GM21526 (cell line): ENCODE data around the gene NOTCH4.

Source experiments
- ATAC-seq: cut with Tn5 transposase; IDR thresholded peaks from one replicate; pipeline ENCODE4 v1.9.1; 2021; ENCODE audit warnings: moderate library complexity; ENCODE audit not compliant: unreplicated experiment, low FRiP score

Gene NOTCH4

GRCh38 chr6:32183030-32183429 lies 40.8 kb downstream of the NOTCH4 start:
- no peak for ATAC-seq

GRCh38 chr6:32182555-32182981 lies 41.3 kb downstream of the NOTCH4 start:
- no peak for ATAC-seq

GRCh38 chr6:32181915-32182529 lies 41.8 kb downstream of the NOTCH4 start:
- ATAC-seq: no peak

GRCh38 chr6:32181148-32181702 lies 42.6 kb downstream of the NOTCH4 start:
- ATAC-seq: no peak

- no peak for ATAC-seq
Observed at GRCh38 chr6:32179766-32180405, 44.0 kb downstream of the NOTCH4 start.

GRCh38 chr6:32178547-32179440 lies 45.1 kb downstream of the NOTCH4 start:
- ATAC-seq: no peak

- ATAC-seq: peak; percentile 72
Observed at GRCh38 chr6:32177788-32178546, 45.9 kb downstream of the NOTCH4 start, which contains the start of gene RNF5. Gene RNF5 (plus strand): TSS chr6:32178405. CDS start chr6:32178512, 107 bp downstream.

- ATAC-seq: no peak
Observed at GRCh38 chr6:32177183-32177787, 46.6 kb downstream of the NOTCH4 start.

- ATAC-seq: no peak
Observed at GRCh38 chr6:32176476-32177182, 47.2 kb downstream of the NOTCH4 start.

GRCh38 chr6:32175711-32176475 lies 48.0 kb downstream of the NOTCH4 start, which contains the start of gene AGPAT1:
Gene AGPAT1 (minus strand): TSS chr6:32176084. CDS start chr6:32171496, 4,588 bp downstream.
- no peak for ATAC-seq

- no peak for ATAC-seq
Observed at GRCh38 chr6:32175322-32175710, 48.6 kb downstream of the NOTCH4 start.

GRCh38 chr6:32174416-32174815 lies 49.5 kb downstream of the NOTCH4 start:
- ATAC-seq: no peak

- no peak for ATAC-seq
Observed at GRCh38 chr6:32173051-32173727, 50.7 kb downstream of the NOTCH4 start.

- ATAC-seq: no peak
Observed at GRCh38 chr6:32171234-32171633, 52.6 kb downstream of the NOTCH4 start.

GRCh38 chr6:32170294-32170693 lies 53.6 kb downstream of the NOTCH4 start:
- ATAC-seq: no peak

GRCh38 chr6:32168807-32169591 lies 54.9 kb downstream of the NOTCH4 start:
- no peak for ATAC-seq

- ATAC-seq: no peak
Observed at GRCh38 chr6:32168350-32168749, 55.5 kb downstream of the NOTCH4 start.
